PC-9 (cell line): Measurements from ENCODE around the gene PSEN1. TPM values are rescaled to one million over a fixed set of nuclear protein-coding genes. Genes with fewer than 3 reads are reported as not detected.

ENCODE experiments used
- BruUV-seq: library from RNA; stranded (reverse); fragments of 400-500 nt; replicated peaks from 2 replicates; lab custom pipeline; 2021; lab: Mats Ljungman, UMichigan
- CTCF ChIA-PET: fragments of 300-600 bp; sonication (Branson Sonifier 250); formaldehyde crosslinking; loops from one replicate; lab custom pipeline; 2022; ENCODE audit warnings: antibody characterized with exemption; lab: Charles Lee
- POLR2A ChIA-PET: fragments of 300-600 bp; sonication (Branson Sonifier 250); formaldehyde crosslinking; loops from one replicate; lab custom pipeline; 2022; ENCODE audit warnings: antibody characterized with exemption; ENCODE audit not compliant: unreplicated experiment; lab: Charles Lee
- DNase-seq, 2 experiments: peaks; one replicate each; pipeline versions ENCODE4 v3.0.0 to v3.0.0-alpha.2; 2015 to 2022; ENCODE audit warnings: mixed read lengths in 1 of 2
- H2AFZ ChIP-seq: fragments of 200-600 bp; sonication (generic); 2 replicates; pipeline ENCODE4 v1.8.1; 2017; ENCODE audit warnings: antibody characterized with exemption
- H3F3A ChIP-seq: fragments of 200-600 bp; sonication (generic); 2 replicates; pipeline ENCODE4 v1.8.1; 2017; ENCODE audit warnings: antibody characterized with exemption, mild to moderate bottlenecking, low read depth; ENCODE audit not compliant: insufficient read depth
- H3K27ac ChIP-seq: fragments of 200-600 bp; sonication (generic); 2 replicates; pipeline ENCODE4 v1.6.1; 2016; ENCODE audit warnings: mixed run types
- H3K27me3 ChIP-seq: fragments of 200-600 bp; sonication (generic); 2 replicates; pipeline ENCODE4 v1.6.1; 2016; ENCODE audit warnings: low read depth, mixed run types; ENCODE audit not compliant: insufficient read depth
- H3K36me3 ChIP-seq: fragments of 200-600 bp; sonication (generic); 2 replicates; pipeline ENCODE4 v1.6.1; 2016; ENCODE audit warnings: low read depth, mixed run types
- H3K4me1 ChIP-seq: fragments of 200-600 bp; sonication (generic); replicated peaks from 2 replicates; pipeline ENCODE4 v1.6.1; 2016; ENCODE audit warnings: mixed run types; ENCODE audit not compliant: insufficient read depth
- H3K4me2 ChIP-seq: fragments of 200-600 bp; sonication (generic); 2 replicates; pipeline ENCODE4 v1.6.1; 2017; ENCODE audit warnings: mixed run types
- H3K4me3 ChIP-seq: fragments of 200-600 bp; sonication (generic); 2 replicates; pipeline ENCODE4 v1.6.1; 2016; ENCODE audit warnings: mixed run types
- H3K79me2 ChIP-seq: fragments of 200-600 bp; sonication (generic); 2 replicates; pipeline ENCODE4 v1.6.1; 2017; ENCODE audit warnings: low read depth, mixed run types
- H3K9me2 ChIP-seq: fragments of 200-600 bp; sonication (generic); 2 replicates; pipeline ENCODE4 v1.8.1; 2017; ENCODE audit warnings: mild to moderate bottlenecking; ENCODE audit not compliant: insufficient read depth
- H3K9me3 ChIP-seq: fragments of 200-600 bp; sonication (generic); 2 replicates; pipeline ENCODE4 v1.8.1; 2016; ENCODE audit warnings: low read depth; ENCODE audit not compliant: insufficient read depth
- H4K20me1 ChIP-seq: fragments of 200-600 bp; sonication (generic); 2 replicates; pipeline ENCODE4 v1.8.1; 2017; ENCODE audit not compliant: insufficient read depth
- EZH2 ChIP-seq: fragments of 200-600 bp; sonication (generic); IDR thresholded peaks from 2 replicates; pipeline ENCODE4 v1.8.0; 2017; ENCODE audit warnings: antibody characterized with exemption, low read depth
- intact Hi-C: fragments of 100-400 bp; cut with micrococcal nuclease; formaldehyde crosslinking; loops from one replicate; pipeline ENCODE4 v1.10.0; 2022; ENCODE audit not compliant: unreplicated experiment
- total RNA-seq: library from RNA; stranded (reverse); gene quantifications from 2 replicates; pipeline ENCODE4 v1.2.3, GENCODE V29; 2021
- TF ChIP-seq, protein P1 (sequence below): fragments of 200-600 bp; sonication (generic); conservative IDR thresholded peaks from 2 replicates; pipeline ENCODE4 v1.6.1; 2017; ENCODE audit warnings: mixed run types, antibody characterized with exemption, mild to moderate bottlenecking, moderate library complexity

Gene PSEN1
- total RNA-seq, 1 experiment from 2014 or later: 44.0 TPM

DNA sequence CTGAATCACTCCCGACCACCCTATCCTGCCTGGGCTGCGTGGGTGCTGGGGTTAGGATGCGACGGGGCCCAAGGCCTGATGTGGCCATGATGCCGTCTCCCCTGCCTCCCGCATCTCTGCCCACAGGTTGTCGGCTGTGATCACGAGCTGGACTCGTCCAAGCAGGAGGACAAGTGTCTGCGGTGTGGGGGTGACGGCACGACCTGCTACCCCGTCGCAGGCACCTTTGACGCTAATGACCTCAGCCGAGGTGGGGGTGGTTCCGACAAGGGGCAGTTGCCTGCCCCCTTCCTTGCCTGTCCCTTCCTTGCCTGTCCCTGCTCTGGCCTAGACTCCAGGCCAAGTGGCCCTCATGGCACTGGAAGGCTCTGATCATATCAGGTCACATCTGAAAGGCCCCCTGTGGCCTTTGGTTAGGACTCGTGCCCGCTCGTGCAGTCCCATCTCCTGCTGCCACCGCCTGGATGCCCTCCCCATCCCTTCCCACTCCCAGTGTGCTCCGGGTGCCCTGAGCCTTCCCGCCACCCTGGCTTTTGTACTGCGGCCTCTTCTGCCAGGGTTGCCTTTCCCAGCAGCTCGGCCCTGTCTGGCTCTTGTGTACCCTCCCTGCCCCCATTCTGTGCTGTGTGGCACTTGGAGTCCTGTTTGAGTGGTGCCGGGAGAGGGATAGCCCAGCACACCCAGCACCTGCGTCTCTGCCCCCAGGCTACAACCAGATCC is 114.6 kb downstream of the PSEN1 start:
- H3F3A ChIP-seq: no peaks in the 10 kb centered on the region
- H3K27me3 ChIP-seq: no peaks in the 10 kb centered on the region
- H3K9me3 ChIP-seq: no peaks in the 10 kb centered on the region
- DNase-seq: no peak
- intact Hi-C loops: no loop called here
- POLR2A ChIA-PET: no interaction called here
- no peak overlapping the region for H3K27ac ChIP-seq
- CTCF ChIA-PET: no interaction called here
- no peaks in the 10 kb centered on the region for H3K9me2 ChIP-seq
- no peaks in the 10 kb centered on the region for H3K79me2 ChIP-seq
- TF ChIP-seq, protein P1, sequence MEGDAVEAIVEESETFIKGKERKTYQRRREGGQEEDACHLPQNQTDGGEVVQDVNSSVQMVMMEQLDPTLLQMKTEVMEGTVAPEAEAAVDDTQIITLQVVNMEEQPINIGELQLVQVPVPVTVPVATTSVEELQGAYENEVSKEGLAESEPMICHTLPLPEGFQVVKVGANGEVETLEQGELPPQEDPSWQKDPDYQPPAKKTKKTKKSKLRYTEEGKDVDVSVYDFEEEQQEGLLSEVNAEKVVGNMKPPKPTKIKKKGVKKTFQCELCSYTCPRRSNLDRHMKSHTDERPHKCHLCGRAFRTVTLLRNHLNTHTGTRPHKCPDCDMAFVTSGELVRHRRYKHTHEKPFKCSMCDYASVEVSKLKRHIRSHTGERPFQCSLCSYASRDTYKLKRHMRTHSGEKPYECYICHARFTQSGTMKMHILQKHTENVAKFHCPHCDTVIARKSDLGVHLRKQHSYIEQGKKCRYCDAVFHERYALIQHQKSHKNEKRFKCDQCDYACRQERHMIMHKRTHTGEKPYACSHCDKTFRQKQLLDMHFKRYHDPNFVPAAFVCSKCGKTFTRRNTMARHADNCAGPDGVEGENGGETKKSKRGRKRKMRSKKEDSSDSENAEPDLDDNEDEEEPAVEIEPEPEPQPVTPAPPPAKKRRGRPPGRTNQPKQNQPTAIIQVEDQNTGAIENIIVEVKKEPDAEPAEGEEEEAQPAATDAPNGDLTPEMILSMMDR: no peak
- TF ChIP-seq EZH2: no peak
- no peak overlapping the region for H3K4me3 ChIP-seq
- no TSS peak for BruUV-seq
- no peaks in the 10 kb centered on the region for H3K4me1 ChIP-seq
- no peak overlapping the region for H3K4me2 ChIP-seq
- no peaks in the 10 kb centered on the region for H4K20me1 ChIP-seq
- H2AFZ ChIP-seq: no peak overlapping the region
- no peaks in the 10 kb centered on the region for H3K36me3 ChIP-seq

DNA sequence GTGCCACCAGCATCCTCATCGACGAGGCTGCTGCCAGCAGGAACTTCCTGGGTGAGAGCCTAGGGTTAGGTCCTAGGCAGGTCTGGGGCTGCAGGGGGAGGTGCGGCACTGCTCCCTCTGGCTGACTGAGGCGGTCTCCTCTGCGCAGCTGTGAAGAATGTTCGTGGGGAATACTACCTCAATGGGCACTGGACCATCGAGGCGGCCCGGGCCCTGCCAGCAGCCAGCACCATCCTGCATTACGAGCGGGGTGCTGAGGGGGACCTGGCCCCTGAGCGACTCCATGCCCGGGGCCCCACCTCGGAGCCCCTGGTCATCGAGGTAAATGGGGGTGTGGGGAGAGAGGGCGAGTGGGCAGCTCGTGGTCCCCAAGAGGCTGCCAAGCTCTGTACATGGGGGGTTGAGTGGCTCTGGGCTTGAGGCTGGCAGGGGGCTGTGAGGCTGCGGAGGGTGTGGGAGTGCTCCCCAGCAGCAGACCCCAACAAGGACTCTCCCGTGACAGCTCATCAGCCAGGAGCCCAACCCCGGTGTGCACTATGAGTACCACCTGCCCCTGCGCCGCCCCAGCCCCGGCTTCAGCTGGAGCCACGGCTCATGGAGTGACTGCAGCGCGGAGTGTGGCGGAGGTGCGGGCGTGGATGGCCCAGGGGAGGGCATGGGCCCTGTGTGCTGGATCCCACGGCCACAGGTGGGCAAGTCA is 115.4 kb downstream of the PSEN1 start:
- no peaks in the 10 kb centered on the region for H3K9me3 ChIP-seq
- no peak overlapping the region for H2AFZ ChIP-seq
- H3F3A ChIP-seq: no peaks in the 10 kb centered on the region
- no peaks in the 10 kb centered on the region for H3K27me3 ChIP-seq
- H3K9me2 ChIP-seq: no peaks in the 10 kb centered on the region
- TF ChIP-seq EZH2: no peak
- TF ChIP-seq, protein P1: no peak
- CTCF ChIA-PET: no interaction called here
- H3K27ac ChIP-seq: no peak overlapping the region
- no peaks in the 10 kb centered on the region for H4K20me1 ChIP-seq
- no peaks in the 10 kb centered on the region for H3K36me3 ChIP-seq
- no peak overlapping the region for H3K4me3 ChIP-seq
- no peaks in the 10 kb centered on the region for H3K4me1 ChIP-seq
- intact Hi-C loops: no loop called here
- no TSS peak for BruUV-seq
- no peak overlapping the region for H3K4me2 ChIP-seq
- no peaks in the 10 kb centered on the region for H3K79me2 ChIP-seq
- peak in 1 of 2 experiments; percentile 45 for DNase-seq
- POLR2A ChIA-PET: no interaction called here

DNA sequence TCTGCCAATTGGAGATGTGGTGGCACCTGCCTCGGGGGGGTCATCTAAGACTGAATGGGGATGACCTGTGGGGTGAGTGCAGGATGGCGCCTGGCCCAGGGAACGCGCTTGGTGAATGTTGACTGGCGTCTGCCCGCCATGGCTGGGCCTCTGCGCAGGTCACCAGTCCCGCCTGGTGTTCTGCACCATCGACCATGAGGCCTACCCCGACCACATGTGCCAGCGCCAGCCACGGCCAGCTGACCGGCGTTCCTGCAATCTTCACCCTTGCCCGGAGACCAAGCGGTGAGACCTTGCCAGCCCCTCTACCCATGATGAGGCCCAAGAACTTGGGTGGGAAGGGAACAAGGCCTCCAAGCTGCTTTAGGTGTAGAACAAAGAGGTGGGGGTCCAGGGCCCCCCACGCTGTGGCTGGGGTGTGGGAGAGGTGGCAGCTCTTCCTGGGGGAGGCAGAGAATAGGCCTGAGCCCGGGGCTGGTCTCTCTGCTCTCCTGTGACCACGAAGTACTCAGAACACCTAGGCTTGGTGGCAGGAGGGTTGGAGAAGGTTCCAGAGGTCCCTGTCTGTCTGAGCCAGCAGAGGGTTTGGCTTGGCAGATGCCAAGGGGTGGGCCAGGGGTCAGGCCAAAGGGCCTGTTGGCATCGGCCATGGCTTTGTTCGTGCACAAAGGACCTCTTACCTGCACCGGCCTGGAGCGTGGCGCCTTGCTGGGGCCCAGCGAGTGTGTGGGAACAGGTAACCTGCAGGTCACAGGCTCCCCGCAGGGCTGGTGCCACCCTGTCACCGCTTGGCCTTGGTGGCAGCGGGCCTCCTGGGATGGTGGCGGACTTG is 116.4 kb downstream of the PSEN1 start:
- no peak overlapping the region for H3K4me2 ChIP-seq
- TF ChIP-seq, protein P1: no peak
- no peak for TF ChIP-seq EZH2
- CTCF ChIA-PET: interaction anchor here (0.7 kb wide), 1 partner anchor 10 kb away, joined by 3 read pairs; no protein-coding TSS in a partner anchor
- H3F3A ChIP-seq: no peaks in the 10 kb centered on the region
- H3K27ac ChIP-seq: no peak overlapping the region
- H4K20me1 ChIP-seq: no peaks in the 10 kb centered on the region
- no peaks in the 10 kb centered on the region for H3K79me2 ChIP-seq
- H3K27me3 ChIP-seq: no peaks in the 10 kb centered on the region
- H3K36me3 ChIP-seq: no peaks in the 10 kb centered on the region
- no peak for DNase-seq
- no peaks in the 10 kb centered on the region for H3K4me1 ChIP-seq
- H3K9me3 ChIP-seq: no peaks in the 10 kb centered on the region
- intact Hi-C loops: no loop called here
- POLR2A ChIA-PET: no interaction called here
- no peaks in the 10 kb centered on the region for H3K9me2 ChIP-seq
- H2AFZ ChIP-seq: no peak overlapping the region
- no TSS peak for BruUV-seq
- no peak overlapping the region for H3K4me3 ChIP-seq
